HepG2 (cell line): ENCODE measurements around the gene CALCR. TPM values are rescaled to one million over a fixed set of nuclear protein-coding genes. Genes with fewer than 3 reads are reported as not detected.

ENCODE experiments used
- KAT2B ChIP-seq: fragments of 150-350 bp; IDR thresholded peaks from 2 replicates; pipeline ENCODE4 v1.6.1; 2014; ENCODE audit warnings: low read depth, low read length, borderline replicate concordance
- RBM39 ChIP-seq: fragments of 200-400 bp; formaldehyde crosslinking; IDR thresholded peaks from one replicate; pipeline ENCODE4 v1.6.1; 2018; ENCODE audit warnings: antibody characterized with exemption, mild to moderate bottlenecking, low read depth, low read length; ENCODE audit not compliant: poor library complexity, severe bottlenecking
- THAP11 ChIP-seq: IDR thresholded peaks from 2 replicates; pipeline ENCODE4 v1.6.1; 2016; ENCODE audit warnings: missing biosample characterization, missing genetic modification reagents
- ZNF138 ChIP-seq: sonication (generic); formaldehyde crosslinking; IDR thresholded peaks from 2 replicates; pipeline ENCODE4 v1.5.0; 2020; ENCODE audit warnings: mild to moderate bottlenecking, low read depth, missing genetic modification reagents
- ZNF766 ChIP-seq: sonication (generic); formaldehyde crosslinking; IDR thresholded peaks from 2 replicates; pipeline ENCODE4 v1.5.0; 2020; ENCODE audit warnings: missing genetic modification reagents, borderline replicate concordance
- polyA plus RNA-seq, 8 experiments: library from polyadenylated mRNA; depleted of rRNA in 3 of 8; stranded (reverse) in 7 of 8; unstranded in 1 of 8; fragments of >200 nt; fragmentation: Illumina TruSeq in 4 of 8; extraction: Trizol in 4 of 8; gene quantifications; 2 replicates each; pipeline versions ENCODE4 v1.2.1 to v1.2.3, GENCODE V29; 2011 to 2016; ENCODE audit warnings: low read depth in 4 of 8, missing spikeins in 1 of 8, mixed read lengths in 1 of 8; ENCODE audit not compliant: insufficient read depth in 1 of 8
- total RNA-seq, 5 experiments: library from RNA; depleted of rRNA; stranded (reverse); fragments of >200 nt; fragmentation: Illumina TruSeq; extraction: Trizol; gene quantifications; 2 replicates each; pipeline ENCODE4 v1.2.3, GENCODE V29; 2016; ENCODE audit warnings: low read depth in 1 of 5
- TF ChIP-seq, protein P1 (sequence below): sonication (generic); formaldehyde crosslinking; IDR thresholded peaks from 2 replicates; pipeline ENCODE4 v1.4.0; 2020; ENCODE audit warnings: missing genetic modification reagents
- TF ChIP-seq, protein P2 (sequence below): sonication (generic); formaldehyde crosslinking; IDR thresholded peaks from 2 replicates; pipeline ENCODE4 v1.8.0; 2022; ENCODE audit warnings: low read depth, missing genetic modification reagents

Gene CALCR
- total and polyA plus RNA-seq, 2 of the 13 experiments (the other 11 are each of a cell fraction or from before 2014, with no cell fraction given), result not detected

DNA sequence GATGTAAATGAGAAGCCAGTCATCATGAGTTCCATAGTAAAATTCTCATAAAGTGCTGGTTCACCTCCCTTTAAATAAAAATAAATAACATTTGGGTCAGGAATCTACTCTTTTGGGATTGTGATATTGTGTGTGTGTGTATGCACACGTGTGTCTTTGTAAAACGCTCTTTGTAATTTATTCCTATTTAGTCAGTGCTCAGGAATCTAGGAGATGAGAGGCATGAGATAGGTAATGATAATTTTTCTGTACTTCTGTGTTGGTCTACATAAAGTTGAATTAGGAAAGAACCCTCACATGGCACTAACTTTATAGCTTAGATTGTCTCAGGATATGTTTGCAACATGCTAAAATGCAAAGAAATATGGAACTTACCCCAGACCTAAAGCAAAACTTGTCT lies 4.9 kb upstream of the CALCR start (continued):
- TF ChIP-seq ZNF138 (CRISPR knock-in tag), result no peak
- TF ChIP-seq ZNF766 (CRISPR knock-in tag), result no peak
- TF ChIP-seq, protein P1, sequence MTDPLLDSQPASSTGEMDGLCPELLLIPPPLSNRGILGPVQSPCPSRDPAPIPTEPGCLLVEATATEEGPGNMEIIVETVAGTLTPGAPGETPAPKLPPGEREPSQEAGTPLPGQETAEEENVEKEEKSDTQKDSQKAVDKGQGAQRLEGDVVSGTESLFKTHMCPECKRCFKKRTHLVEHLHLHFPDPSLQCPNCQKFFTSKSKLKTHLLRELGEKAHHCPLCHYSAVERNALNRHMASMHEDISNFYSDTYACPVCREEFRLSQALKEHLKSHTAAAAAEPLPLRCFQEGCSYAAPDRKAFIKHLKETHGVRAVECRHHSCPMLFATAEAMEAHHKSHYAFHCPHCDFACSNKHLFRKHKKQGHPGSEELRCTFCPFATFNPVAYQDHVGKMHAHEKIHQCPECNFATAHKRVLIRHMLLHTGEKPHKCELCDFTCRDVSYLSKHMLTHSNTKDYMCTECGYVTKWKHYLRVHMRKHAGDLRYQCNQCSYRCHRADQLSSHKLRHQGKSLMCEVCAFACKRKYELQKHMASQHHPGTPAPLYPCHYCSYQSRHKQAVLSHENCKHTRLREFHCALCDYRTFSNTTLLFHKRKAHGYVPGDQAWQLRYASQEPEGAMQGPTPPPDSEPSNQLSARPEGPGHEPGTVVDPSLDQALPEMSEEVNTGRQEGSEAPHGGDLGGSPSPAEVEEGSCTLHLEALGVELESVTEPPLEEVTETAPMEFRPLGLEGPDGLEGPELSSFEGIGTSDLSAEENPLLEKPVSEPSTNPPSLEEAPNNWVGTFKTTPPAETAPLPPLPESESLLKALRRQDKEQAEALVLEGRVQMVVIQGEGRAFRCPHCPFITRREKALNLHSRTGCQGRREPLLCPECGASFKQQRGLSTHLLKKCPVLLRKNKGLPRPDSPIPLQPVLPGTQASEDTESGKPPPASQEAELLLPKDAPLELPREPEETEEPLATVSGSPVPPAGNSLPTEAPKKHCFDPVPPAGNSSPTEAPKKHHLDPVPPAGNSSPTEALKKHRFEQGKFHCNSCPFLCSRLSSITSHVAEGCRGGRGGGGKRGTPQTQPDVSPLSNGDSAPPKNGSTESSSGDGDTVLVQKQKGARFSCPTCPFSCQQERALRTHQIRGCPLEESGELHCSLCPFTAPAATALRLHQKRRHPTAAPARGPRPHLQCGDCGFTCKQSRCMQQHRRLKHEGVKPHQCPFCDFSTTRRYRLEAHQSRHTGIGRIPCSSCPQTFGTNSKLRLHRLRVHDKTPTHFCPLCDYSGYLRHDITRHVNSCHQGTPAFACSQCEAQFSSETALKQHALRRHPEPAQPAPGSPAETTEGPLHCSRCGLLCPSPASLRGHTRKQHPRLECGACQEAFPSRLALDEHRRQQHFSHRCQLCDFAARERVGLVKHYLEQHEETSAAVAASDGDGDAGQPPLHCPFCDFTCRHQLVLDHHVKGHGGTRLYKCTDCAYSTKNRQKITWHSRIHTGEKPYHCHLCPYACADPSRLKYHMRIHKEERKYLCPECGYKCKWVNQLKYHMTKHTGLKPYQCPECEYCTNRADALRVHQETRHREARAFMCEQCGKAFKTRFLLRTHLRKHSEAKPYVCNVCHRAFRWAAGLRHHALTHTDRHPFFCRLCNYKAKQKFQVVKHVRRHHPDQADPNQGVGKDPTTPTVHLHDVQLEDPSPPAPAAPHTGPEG (CRISPR knock-in tag), result no peak
- TF ChIP-seq KAT2B, result no peak
- no peak for TF ChIP-seq RBM39
- no peak for TF ChIP-seq THAP11 (CRISPR knock-in tag)
- TF ChIP-seq, protein P2, sequence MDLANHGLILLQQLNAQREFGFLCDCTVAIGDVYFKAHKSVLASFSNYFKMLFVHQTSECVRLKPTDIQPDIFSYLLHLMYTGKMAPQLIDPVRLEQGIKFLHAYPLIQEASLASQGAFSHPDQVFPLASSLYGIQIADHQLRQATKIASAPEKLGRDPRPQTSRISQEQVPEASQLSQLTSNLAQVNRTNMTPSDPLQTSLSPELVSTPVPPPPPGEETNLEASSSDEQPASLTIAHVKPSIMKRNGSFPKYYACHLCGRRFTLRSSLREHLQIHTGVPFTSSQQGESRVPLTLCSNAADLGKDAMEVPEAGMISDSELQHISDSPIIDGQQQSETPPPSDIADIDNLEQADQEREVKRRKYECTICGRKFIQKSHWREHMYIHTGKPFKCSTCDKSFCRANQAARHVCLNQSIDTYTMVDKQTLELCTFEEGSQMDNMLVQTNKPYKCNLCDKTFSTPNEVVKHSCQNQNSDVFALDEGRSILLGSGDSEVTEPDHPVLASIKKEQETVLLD, result no peak
